DOHH2 (cell line): Measurements from ENCODE around the gene KRTAP10-9.

Experiments used
- H3F3A ChIP-seq: fragments of 200-600 bp; sonication (generic), shearing (Covaris generic); 2 replicates; pipeline ENCODE4 v1.6.0; 2016; ENCODE audit warnings: antibody characterized with exemption, mild to moderate bottlenecking; ENCODE audit not compliant: control insufficient read depth, insufficient read depth
- H3K27ac ChIP-seq: fragments of 200-600 bp; sonication (generic); 2 replicates; pipeline ENCODE4 v1.5.1; 2014; ENCODE audit warnings: low read depth, mild to moderate bottlenecking, low read length, moderate library complexity
- H3K27me3 ChIP-seq: fragments of 200-600 bp; sonication (generic); 2 replicates; pipeline ENCODE4 v1.6.1; 2014; ENCODE audit warnings: mild to moderate bottlenecking, low read length, mixed read lengths; ENCODE audit not compliant: control insufficient read depth
- H3K36me3 ChIP-seq: fragments of 200-600 bp; sonication (generic); 2 replicates; pipeline ENCODE4 v1.6.1; 2014; ENCODE audit warnings: mild to moderate bottlenecking, low read length, moderate library complexity, mixed read lengths; ENCODE audit not compliant: control insufficient read depth
- H3K4me1 ChIP-seq: fragments of 200-600 bp; sonication (generic); 2 replicates; pipeline ENCODE4 v1.6.1; 2014; ENCODE audit warnings: mild to moderate bottlenecking, low read length, mixed read lengths; ENCODE audit not compliant: control insufficient read depth
- H3K4me2 ChIP-seq: fragments of 200-600 bp; sonication (generic); 2 replicates; pipeline ENCODE4 v1.6.0; 2014; ENCODE audit warnings: mild to moderate bottlenecking, low read length, moderate library complexity
- H3K4me3 ChIP-seq: fragments of 200-600 bp; sonication (generic); 2 replicates; pipeline ENCODE4 v1.5.1; 2014; ENCODE audit warnings: mild to moderate bottlenecking, low read length, mixed read lengths
- H3K79me2 ChIP-seq: fragments of 200-600 bp; sonication (generic); 2 replicates; pipeline ENCODE4 v1.6.1; 2014; ENCODE audit warnings: mild to moderate bottlenecking, low read length, mixed read lengths; ENCODE audit not compliant: control insufficient read depth
- H3K9me2 ChIP-seq: fragments of 200-600 bp; sonication (generic); replicated peaks from 2 replicates; pipeline ENCODE4 v1.6.1; 2014; ENCODE audit warnings: mild to moderate bottlenecking, low read length, mixed read lengths; ENCODE audit not compliant: control insufficient read depth
- H3K9me3 ChIP-seq: fragments of 200-600 bp; sonication (generic); 2 replicates; pipeline ENCODE4 v1.6.1; 2014; ENCODE audit warnings: antibody characterized with exemption, low read length, mixed read lengths; ENCODE audit not compliant: control insufficient read depth, insufficient read depth
- H4K20me1 ChIP-seq: fragments of 200-600 bp; sonication (generic); 2 replicates; pipeline ENCODE4 v1.6.0; 2014; ENCODE audit warnings: low read depth, mild to moderate bottlenecking, antibody characterized with exemption, low read length, moderate library complexity; ENCODE audit not compliant: control insufficient read depth, insufficient read depth
- CTCF ChIP-seq: fragments of 200-600 bp; sonication (generic); IDR thresholded peaks from one replicate; pipeline ENCODE4 v1.5.1; 2014; ENCODE audit warnings: antibody characterized with exemption, mild to moderate bottlenecking, low read depth, low read length; ENCODE audit not compliant: poor library complexity, severe bottlenecking
- EZH2phosphoT487 ChIP-seq: fragments of 200-600 bp; sonication (generic); IDR thresholded peaks from 2 replicates; pipeline ENCODE4 v1.6.1; 2017; ENCODE audit warnings: borderline replicate concordance, mild to moderate bottlenecking, antibody characterized with exemption, low read length, moderate library complexity, mixed read lengths

KRTAP10-9 gene

GRCh38 chr21:44595524-44595923, 31.4 kb upstream of the KRTAP10-9 start:
- Histone ChIP-seq H3K27ac (no peak overlapping the region), H3K79me2 (no peaks in the 10 kb centered on the region), H3F3A (no peaks in the 10 kb centered on the region), H3K9me3 (no peaks in the 10 kb centered on the region), H3K27me3 (0 out of 2 replicates have a peak, but pooled peaks cover 3% of the 10 kb centered on the region), H3K36me3 (no peaks in the 10 kb centered on the region), H3K4me3 (no peak overlapping the region), H3K4me1 (no peaks in the 10 kb centered on the region), H4K20me1 (no peaks in the 10 kb centered on the region), H3K9me2 (no peaks in the 10 kb centered on the region), H3K4me2 (no peak overlapping the region)
- TF ChIP-seq EZH2phosphoT487 (no peak), CTCF (no peak)

GRCh38 chr21:44596068-44596725, 30.7 kb upstream of the KRTAP10-9 start:
- H3K4me2 ChIP-seq: no peak overlapping the region
- no peaks in the 10 kb centered on the region for H3K9me3 ChIP-seq
- TF ChIP-seq CTCF: no peak
- TF ChIP-seq EZH2phosphoT487: no peak
- H3K27ac ChIP-seq: no peak overlapping the region
- no peaks in the 10 kb centered on the region for H3K79me2 ChIP-seq
- H3F3A ChIP-seq: no peaks in the 10 kb centered on the region
- no peaks in the 10 kb centered on the region for H3K36me3 ChIP-seq
- H3K4me1 ChIP-seq: no peaks in the 10 kb centered on the region
- H3K4me3 ChIP-seq: no peak overlapping the region
- H3K27me3 ChIP-seq: 0 out of 2 replicates have a peak, but pooled peaks cover 3% of the 10 kb centered on the region
- H4K20me1 ChIP-seq: no peaks in the 10 kb centered on the region
- no peaks in the 10 kb centered on the region for H3K9me2 ChIP-seq

- H3K79me2 ChIP-seq: no peaks in the 10 kb centered on the region
- no peak overlapping the region for H3K27ac ChIP-seq
- H4K20me1 ChIP-seq: no peaks in the 10 kb centered on the region
- no peak overlapping the region for H3K4me3 ChIP-seq
- H3K9me3 ChIP-seq: no peaks in the 10 kb centered on the region
- no peaks in the 10 kb centered on the region for H3K4me1 ChIP-seq
- 0 out of 2 replicates have a peak, but pooled peaks cover 3% of the 10 kb centered on the region for H3K27me3 ChIP-seq
- no peaks in the 10 kb centered on the region for H3F3A ChIP-seq
- TF ChIP-seq EZH2phosphoT487 (no peak), CTCF (no peak)
- no peaks in the 10 kb centered on the region for H3K9me2 ChIP-seq
- H3K4me2 ChIP-seq: no peak overlapping the region
- no peaks in the 10 kb centered on the region for H3K36me3 ChIP-seq
Observed at GRCh38 chr21:44598061-44598460, 28.8 kb upstream of the KRTAP10-9 start.
